ENCODE measurements around the gene RAD50. TPM values are rescaled to one million over a fixed set of nuclear protein-coding genes. Genes with fewer than 3 reads are reported as not detected.

Gene RAD50
- total and polyA plus RNA-seq, 4 experiments from 2014 or later = 6.9 to 36.2 (median 34.2) TPM

DNA sequence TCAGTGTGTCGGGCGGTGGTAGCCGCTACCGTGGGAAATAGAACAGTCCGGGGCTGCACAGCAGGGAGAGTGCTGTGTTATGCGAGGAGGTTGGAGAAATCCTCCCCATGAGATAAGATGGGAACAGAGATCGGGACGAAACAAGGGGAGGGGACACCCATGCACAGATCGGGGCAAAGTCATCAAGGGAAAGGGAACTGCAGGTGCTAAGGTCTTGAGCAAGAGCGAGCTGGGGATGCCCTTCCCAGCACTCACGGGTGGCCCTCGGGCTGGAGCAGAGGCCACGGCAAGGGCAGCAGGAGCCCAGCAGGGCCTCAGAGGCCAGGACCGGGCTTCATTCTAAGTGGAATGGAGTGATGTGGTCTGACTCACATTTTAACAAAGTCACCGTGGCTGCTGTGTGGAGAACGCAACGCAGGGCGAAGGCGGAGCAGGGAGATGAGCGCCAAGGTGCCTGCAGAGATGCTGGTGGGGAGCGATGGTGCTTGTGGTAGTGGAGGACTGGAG is 108.8 kb downstream of the RAD50 start:
- Mint-ChIP-seq H3K9me3 (no peaks in the 10 kb centered on the region), H3K36me3 (no peaks in the 10 kb centered on the region), H3K27ac (peak overlapping the region in 1 of 7 donors; percentile 60), H3K27me3 (peaks cover 1 to 2% of the 10 kb centered on the region in 2 donors), H3K4me1 (peaks cover 11 to 19% (median 15%) of the 10 kb centered on the region in 4 donors), H3K4me3 (no peak overlapping the region)
- H3K27ac ChIP-seq (ENCODE audit: low read depth, low read length) = no peak overlapping the region
- H3K4me3 ChIP-seq (ENCODE audit: low read length in 2 of 2) = no peak overlapping the region
- ChIA-PET CTCF (ENCODE audit: partially characterized antibody) (no interaction called here), POLR2A (ENCODE audit: partially characterized antibody) (no interaction called here)
- H3K9me3 ChIP-seq (ENCODE audit: control insufficient read depth in 1 of 2, low read length in 2 of 2) = no peaks in the 10 kb centered on the region
- H3K27me3 ChIP-seq (ENCODE audit: insufficient read depth, low read length) = no peaks in the 10 kb centered on the region
- H3K36me3 ChIP-seq (ENCODE audit: insufficient read depth, low read length) = no peaks in the 10 kb centered on the region
- intact Hi-C loops (cut with micrococcal nuclease) = no loop called here
- H3K4me1 ChIP-seq (ENCODE audit: insufficient read depth, low read length) = peaks cover 22% of the 10 kb centered on the region
- no peak for DNase-seq

DNA sequence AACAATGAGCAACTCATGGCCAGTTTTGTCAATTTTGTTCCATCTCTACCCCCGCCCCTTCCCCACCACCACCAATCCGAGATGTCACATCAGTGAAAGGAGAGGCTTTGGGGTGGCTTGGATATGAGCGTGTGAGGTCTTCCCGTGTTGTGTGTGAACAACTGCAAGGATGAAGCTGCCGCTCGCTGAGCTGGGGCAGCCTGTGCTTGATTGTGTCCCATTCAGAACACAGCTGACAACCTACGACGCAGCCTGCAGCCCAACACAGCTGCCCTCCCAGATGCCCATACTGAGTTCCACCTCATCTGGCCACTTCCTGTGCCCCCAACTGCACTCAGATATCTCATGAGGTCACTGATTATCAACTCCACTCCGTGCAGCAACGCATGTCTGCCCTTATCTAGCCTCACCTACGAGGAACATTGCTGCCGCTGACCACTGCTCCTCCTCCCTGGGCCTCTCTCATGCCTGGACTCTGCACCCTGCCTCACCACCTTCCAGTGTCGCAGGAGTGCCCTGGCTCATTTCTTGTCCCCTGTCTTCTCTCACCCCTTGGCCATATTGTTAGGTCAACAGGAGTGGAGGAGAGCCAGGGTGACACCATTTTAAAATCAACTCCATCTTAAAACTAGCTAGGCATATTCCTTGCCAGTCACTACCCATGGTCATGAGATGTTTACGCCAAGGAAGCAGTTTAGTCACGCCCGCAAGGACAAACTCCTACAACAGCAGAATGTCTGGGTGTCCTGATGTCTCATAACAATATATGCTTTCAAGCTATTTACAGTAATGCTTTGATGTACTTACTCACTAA is 109.7 kb downstream of the RAD50 start:
- no peak overlapping the region for H3K4me3 Mint-ChIP-seq
- H3K4me3 ChIP-seq (ENCODE audit: low read length in 2 of 2) = no peak overlapping the region
- no peaks in the 10 kb centered on the region for H3K36me3 ChIP-seq (ENCODE audit: insufficient read depth, low read length)
- POLR2A ChIA-PET (ENCODE audit: partially characterized antibody) = no interaction called here
- H3K27me3 Mint-ChIP-seq = peaks cover 1 to 2% of the 10 kb centered on the region in 2 donors
- DNase-seq = no peak
- no peak overlapping the region for H3K27ac ChIP-seq (ENCODE audit: low read depth, low read length)
- H3K27me3 ChIP-seq (ENCODE audit: insufficient read depth, low read length) = no peaks in the 10 kb centered on the region
- CTCF ChIA-PET (ENCODE audit: partially characterized antibody) = no interaction called here
- peaks cover 11 to 19% (median 15%) of the 10 kb centered on the region in 4 donors for H3K4me1 Mint-ChIP-seq
- H3K27ac Mint-ChIP-seq = peak overlapping the region in 1 of 7 donors; percentile 68
- H3K9me3 Mint-ChIP-seq = no peaks in the 10 kb centered on the region
- peaks cover 22% of the 10 kb centered on the region for H3K4me1 ChIP-seq (ENCODE audit: insufficient read depth, low read length)
- intact Hi-C loops (cut with micrococcal nuclease) = no loop called here
- no peaks in the 10 kb centered on the region for H3K36me3 Mint-ChIP-seq
- H3K9me3 ChIP-seq (ENCODE audit: control insufficient read depth in 1 of 2, low read length in 2 of 2) = no peaks in the 10 kb centered on the region

DNA sequence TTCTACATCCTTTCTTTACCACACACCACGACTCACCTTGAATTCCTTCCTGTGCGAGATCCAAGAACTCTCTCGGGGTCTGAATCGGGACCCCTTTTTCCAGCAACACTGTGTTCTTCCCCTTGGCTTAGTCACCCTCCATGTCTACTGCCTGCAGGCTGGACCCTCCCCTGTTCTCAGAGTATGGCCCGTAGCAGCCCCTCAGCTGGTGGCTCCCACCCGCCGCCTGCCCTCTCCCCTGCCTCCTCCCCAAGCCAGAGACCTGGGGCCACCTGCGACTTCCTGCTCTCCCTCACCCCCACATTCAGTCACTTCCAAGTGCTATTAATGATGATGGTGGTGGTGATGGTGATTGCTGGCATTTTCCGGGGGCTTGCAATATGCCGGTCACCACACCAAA is 110.5 kb downstream of the RAD50 start:
- CTCF ChIA-PET (ENCODE audit: partially characterized antibody) = no interaction called here

DNA sequence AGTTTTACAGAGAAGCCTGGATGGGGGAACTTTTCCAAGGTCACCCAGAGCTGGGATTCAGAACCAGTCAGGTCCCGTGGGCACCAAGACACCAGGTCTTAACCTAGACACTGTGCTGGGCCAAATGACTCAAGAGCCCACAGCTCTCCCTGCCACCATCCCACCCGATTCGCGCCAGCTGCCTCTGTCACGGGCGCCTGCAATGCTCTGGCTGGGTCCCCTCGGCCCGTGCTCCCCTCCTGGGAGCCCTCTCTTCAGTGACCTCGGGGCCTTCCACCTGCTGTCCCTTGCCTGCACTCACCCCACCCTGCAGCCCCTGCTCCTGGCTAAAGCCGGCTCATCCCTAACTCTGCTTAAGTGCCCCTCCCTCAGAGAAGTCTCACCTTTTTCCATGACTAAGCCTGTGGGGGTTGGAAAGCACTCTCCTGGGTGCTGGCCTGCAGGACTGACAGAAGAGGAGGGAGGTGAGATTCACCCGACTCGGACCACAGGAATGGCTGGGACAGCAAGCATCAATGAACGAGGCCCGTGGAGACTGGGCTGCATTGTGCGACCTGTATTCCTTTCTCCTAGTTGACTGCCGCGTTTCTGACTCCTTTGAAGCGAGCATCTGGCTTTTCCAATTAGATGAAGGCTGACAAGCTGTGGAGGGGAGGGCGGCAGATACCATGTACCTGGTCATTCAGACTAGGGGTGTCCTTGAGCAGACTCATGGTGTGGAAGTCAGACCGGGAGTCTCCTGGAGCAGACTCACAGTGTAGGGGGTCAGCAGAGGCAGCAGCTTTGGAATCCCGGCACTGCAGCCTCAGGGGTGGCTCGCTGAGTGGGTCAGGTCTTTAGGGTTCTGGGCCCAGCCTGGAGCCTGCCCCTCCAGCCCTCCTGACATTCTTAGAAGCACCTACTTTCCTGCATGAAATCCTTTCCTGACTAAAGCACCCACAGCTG is 111.3 kb downstream of the RAD50 start:
- Mint-ChIP-seq H3K4me1 (peaks cover 8 to 15% (median 11%) of the 10 kb centered on the region in 4 donors), H3K9me3 (no peaks in the 10 kb centered on the region), H3K4me3 (no peak overlapping the region), H3K27ac (peak overlapping the region in 1 of 7 donors; percentile 23), H3K27me3 (peaks cover 1 to 2% of the 10 kb centered on the region in 2 donors), H3K36me3 (no peaks in the 10 kb centered on the region)
- POLR2A ChIA-PET (ENCODE audit: partially characterized antibody) = no interaction called here
- DNase-seq = no peak
- Histone ChIP-seq H3K9me3 (ENCODE audit: control insufficient read depth in 1 of 2, low read length in 2 of 2) (no peaks in the 10 kb centered on the region), H3K36me3 (ENCODE audit: insufficient read depth, low read length) (no peaks in the 10 kb centered on the region), H3K4me1 (ENCODE audit: insufficient read depth, low read length) (peaks cover 14% of the 10 kb centered on the region), H3K27me3 (ENCODE audit: insufficient read depth, low read length) (no peaks in the 10 kb centered on the region), H3K4me3 (ENCODE audit: low read length in 2 of 2) (no peak overlapping the region), H3K27ac (ENCODE audit: low read depth, low read length) (no peak overlapping the region)
- CTCF ChIA-PET (ENCODE audit: partially characterized antibody) = no interaction called here
- intact Hi-C loops (cut with micrococcal nuclease) = no loop called here

More for the DNA sequence above, 110.5 kb downstream of the RAD50 start:
- Mint-ChIP-seq H3K4me3 (no peak overlapping the region), H3K4me1 (peaks cover 11 to 19% (median 15%) of the 10 kb centered on the region in 4 donors), H3K27me3 (peaks cover 1 to 2% of the 10 kb centered on the region in 2 donors), H3K27ac (no peak overlapping the region), H3K9me3 (no peaks in the 10 kb centered on the region), H3K36me3 (no peaks in the 10 kb centered on the region)
- H3K27ac ChIP-seq (ENCODE audit: low read depth, low read length) = no peak overlapping the region
- H3K9me3 ChIP-seq (ENCODE audit: control insufficient read depth in 1 of 2, low read length in 2 of 2) = no peaks in the 10 kb centered on the region
- no peaks in the 10 kb centered on the region for H3K36me3 ChIP-seq (ENCODE audit: insufficient read depth, low read length)
- peaks cover 21% of the 10 kb centered on the region for H3K4me1 ChIP-seq (ENCODE audit: insufficient read depth, low read length)
- H3K27me3 ChIP-seq (ENCODE audit: insufficient read depth, low read length) = no peaks in the 10 kb centered on the region
- DNase-seq = no peak
- intact Hi-C loops (cut with micrococcal nuclease) = no loop called here
- POLR2A ChIA-PET (ENCODE audit: partially characterized antibody) = no interaction called here
- no peak overlapping the region for H3K4me3 ChIP-seq (ENCODE audit: low read length in 2 of 2)

DNA sequence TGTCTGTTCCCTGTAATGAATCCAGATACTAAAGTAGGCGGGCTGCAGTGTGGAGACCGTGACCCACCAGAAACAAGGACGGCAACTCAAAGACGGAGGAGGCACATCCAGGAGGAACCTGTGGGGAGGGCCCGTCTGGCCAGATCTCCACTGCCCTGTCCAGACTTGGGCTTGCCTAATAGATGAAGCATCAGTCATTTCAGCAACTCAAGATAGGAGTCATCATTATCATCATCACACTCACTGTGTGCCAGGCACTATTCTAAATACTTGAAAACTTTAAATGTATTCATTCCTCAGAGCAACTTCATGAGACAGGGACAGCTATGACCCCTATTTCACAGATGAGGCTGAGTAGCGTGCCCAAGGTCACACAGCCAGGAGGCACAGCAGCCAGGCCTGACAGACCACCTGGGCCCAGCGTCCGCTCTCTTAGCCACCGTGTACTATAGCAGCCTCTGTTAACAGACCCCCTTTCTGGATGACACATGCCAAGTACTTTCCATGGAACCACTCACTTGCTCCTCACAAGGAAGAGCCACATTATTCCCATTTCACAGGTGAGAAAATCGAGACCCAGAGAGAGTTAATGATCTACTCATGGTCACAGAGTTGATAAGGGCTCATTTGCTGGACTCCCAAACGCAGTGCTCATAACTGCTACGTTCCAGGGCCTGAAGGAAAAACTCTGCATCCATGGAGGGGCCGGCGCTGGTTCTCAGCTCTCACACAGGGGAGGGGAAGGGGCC is 112.1 kb downstream of the RAD50 start:
- H3K27ac Mint-ChIP-seq = no peak overlapping the region
- Histone ChIP-seq H3K9me3 (ENCODE audit: control insufficient read depth in 1 of 2, low read length in 2 of 2) (no peaks in the 10 kb centered on the region), H3K27ac (ENCODE audit: low read depth, low read length) (no peak overlapping the region), H3K4me3 (ENCODE audit: low read length in 2 of 2) (no peak overlapping the region), H3K36me3 (ENCODE audit: insufficient read depth, low read length) (no peaks in the 10 kb centered on the region), H3K27me3 (ENCODE audit: insufficient read depth, low read length) (no peaks in the 10 kb centered on the region), H3K4me1 (ENCODE audit: insufficient read depth, low read length) (peaks cover 6% of the 10 kb centered on the region)
- ChIA-PET POLR2A (ENCODE audit: partially characterized antibody) (no interaction called here), CTCF (ENCODE audit: partially characterized antibody) (no interaction called here)
- H3K4me3 Mint-ChIP-seq = no peak overlapping the region
- H3K27me3 Mint-ChIP-seq = peaks cover 1 to 2% of the 10 kb centered on the region in 2 donors
- DNase-seq = no peak
- peaks cover 4 to 13% (median 5%) of the 10 kb centered on the region in 4 donors for H3K4me1 Mint-ChIP-seq
- intact Hi-C loops (cut with micrococcal nuclease) = no loop called here
- no peaks in the 10 kb centered on the region for H3K36me3 Mint-ChIP-seq
- H3K9me3 Mint-ChIP-seq = no peaks in the 10 kb centered on the region

DNA sequence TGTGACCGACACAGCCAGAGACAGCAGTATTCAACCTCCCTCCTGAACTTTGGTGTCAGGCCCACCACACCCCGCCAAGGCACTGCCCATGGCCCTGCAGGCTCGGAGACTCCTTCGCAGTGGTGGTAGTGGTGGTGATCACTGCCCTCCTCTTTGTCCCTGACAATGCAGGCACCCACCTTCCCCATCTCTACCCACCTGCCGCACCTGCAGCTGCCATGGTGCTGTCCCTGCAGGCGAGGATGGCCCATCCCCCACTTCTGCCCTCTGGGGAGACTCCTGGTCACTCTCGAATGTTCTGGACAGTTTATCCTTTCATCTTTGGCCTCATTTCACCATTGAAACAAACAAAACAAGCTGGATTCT is 112.7 kb downstream of the RAD50 start:
- H3K36me3 Mint-ChIP-seq = no peaks in the 10 kb centered on the region
- no peaks in the 10 kb centered on the region for H3K9me3 ChIP-seq (ENCODE audit: control insufficient read depth in 1 of 2, low read length in 2 of 2)
- H3K27me3 Mint-ChIP-seq = peaks cover 1 to 2% of the 10 kb centered on the region in 2 donors
- no peak overlapping the region for H3K27ac Mint-ChIP-seq
- DNase-seq = no peak
- H3K9me3 Mint-ChIP-seq = no peaks in the 10 kb centered on the region
- POLR2A ChIA-PET (ENCODE audit: partially characterized antibody) = no interaction called here
- H3K4me1 ChIP-seq (ENCODE audit: insufficient read depth, low read length) = peaks cover 4% of the 10 kb centered on the region
- H3K4me3 Mint-ChIP-seq = no peak overlapping the region
- no peak overlapping the region for H3K4me3 ChIP-seq (ENCODE audit: low read length in 2 of 2)
- intact Hi-C loops (cut with micrococcal nuclease) = no loop called here
- no peaks in the 10 kb centered on the region for H3K36me3 ChIP-seq (ENCODE audit: insufficient read depth, low read length)
- H3K27me3 ChIP-seq (ENCODE audit: insufficient read depth, low read length) = no peaks in the 10 kb centered on the region
- H3K4me1 Mint-ChIP-seq = peaks cover 4 to 13% (median 7%) of the 10 kb centered on the region in 4 donors
- no peak overlapping the region for H3K27ac ChIP-seq (ENCODE audit: low read depth, low read length)
- CTCF ChIA-PET (ENCODE audit: partially characterized antibody) = no interaction called here

Measured in CD4-positive, alpha-beta memory T cell (primary cell).